ENCODE results near the gene MAPK10. TPM values are rescaled to one million over a fixed set of nuclear protein-coding genes. Genes with fewer than 3 reads are reported as not detected.
A peak's percentile ranks its signal among the peaks of the same experiment; 100 is the strongest.
"Not testable (repeated sequence)": the region's sequence is repeated elsewhere in the genome, so short reads cannot be mapped to it uniquely, and the experiment has no call there.

Gene MAPK10
- total and polyA plus RNA-seq, 9 of the 15 experiments (the other 6 are each of a cell fraction or from before 2014, with no cell fraction given): 0.10 to 0.53 (median 0.18) TPM; not detected in 4

- 6% methylated on average over 1 of the region's 1 CpG for WGBS (ENCODE audit: insufficient coverage, low coverage, missing lambda C conversion rate)
- Histone ChIP-seq H3K27ac (ENCODE audit: extremely low read depth, low read depth, low read length) (no peak overlapping the region), H3K36me3 (ENCODE audit: control insufficient read depth, insufficient read depth, low read length) (no peaks in the 10 kb centered on the region), H2AFZ (ENCODE audit: low read depth, low read length) (peak overlapping the region; percentile 69), H3K4me1 (replicated peaks in 1 of 2; ENCODE audit: control insufficient read depth in 2 of 2, insufficient read depth in 2 of 2, low read length in 2 of 2) (no peaks in the 10 kb centered on the region; a peak in 2 of 5 replicates), H4K20me1 (replicated peaks; ENCODE audit: control insufficient read depth, insufficient read depth, low read length) (no peaks in the 10 kb centered on the region), H3K4me2 (ENCODE audit: insufficient read depth, low read length) (no peak overlapping the region), H3K9me3 (replicated peaks; ENCODE audit: control insufficient read depth, insufficient read depth, low read depth, low read length) (no peaks in the 10 kb centered on the region), H3K27me3 (ENCODE audit: control insufficient read depth in 2 of 2, insufficient read depth in 2 of 2, low read length in 2 of 2) (no peaks in the 10 kb centered on the region), H3K9me1 (ENCODE audit: control insufficient read depth, insufficient read depth, low read length) (no peaks in the 10 kb centered on the region), H3K4me3 (no peak overlapping the region), H3K9ac (ENCODE audit: insufficient read depth in 1 of 2, low read depth in 2 of 2, low read length in 2 of 2) (no peak overlapping the region), H3K79me2 (ENCODE audit: control insufficient read depth, insufficient read depth, low read length) (no peaks in the 10 kb centered on the region)
- no TSS peak for BruUV-seq (replicated peaks)
- POLR2A ChIA-PET: no interaction called here
- intact Hi-C loops (cut with micrococcal nuclease) (no loop called here), in situ Hi-C loops (cut with MboI) (no loop called here)
- ATAC-seq (no peak), DNase-seq (ENCODE audit: extremely low read depth in 1 of 4, low spot score in 3 of 4) (no peak), FAIRE-seq (no peak)
- CTCF ChIA-PET (ENCODE audit: low intra/inter-chr PET ratio): no interaction called here
- TF ChIP-seq ZNF324 (CRISPR knock-in tag; IDR thresholded peaks at IDR 0.05) (no peak), MEF2D (tag; conservative IDR thresholded peaks at IDR 0.05; ENCODE audit: low read depth) (0 out of 2 replicates have a peak, but pooled peaks have one; percentile 23), DMBX1 (CRISPR knock-in tag; IDR thresholded peaks at IDR 0.05; ENCODE audit: borderline replicate concordance) (peak; percentile 71; the same call in 1 of the 2 replicates), GMEB1 (CRISPR knock-in tag; IDR thresholded peaks at IDR 0.05) (no peak), ZNF175 (CRISPR knock-in tag; IDR thresholded peaks at IDR 0.05; ENCODE audit: low read depth) (0 out of 2 replicates have a peak, but pooled peaks have one; percentile 3), PTTG1 (tag; IDR thresholded peaks at IDR 0.05; ENCODE audit: low read depth) (no peak), L3MBTL2 (IDR thresholded peaks at IDR 0.05) (peak; percentile 43)
- TF ChIP-seq, protein P1, sequence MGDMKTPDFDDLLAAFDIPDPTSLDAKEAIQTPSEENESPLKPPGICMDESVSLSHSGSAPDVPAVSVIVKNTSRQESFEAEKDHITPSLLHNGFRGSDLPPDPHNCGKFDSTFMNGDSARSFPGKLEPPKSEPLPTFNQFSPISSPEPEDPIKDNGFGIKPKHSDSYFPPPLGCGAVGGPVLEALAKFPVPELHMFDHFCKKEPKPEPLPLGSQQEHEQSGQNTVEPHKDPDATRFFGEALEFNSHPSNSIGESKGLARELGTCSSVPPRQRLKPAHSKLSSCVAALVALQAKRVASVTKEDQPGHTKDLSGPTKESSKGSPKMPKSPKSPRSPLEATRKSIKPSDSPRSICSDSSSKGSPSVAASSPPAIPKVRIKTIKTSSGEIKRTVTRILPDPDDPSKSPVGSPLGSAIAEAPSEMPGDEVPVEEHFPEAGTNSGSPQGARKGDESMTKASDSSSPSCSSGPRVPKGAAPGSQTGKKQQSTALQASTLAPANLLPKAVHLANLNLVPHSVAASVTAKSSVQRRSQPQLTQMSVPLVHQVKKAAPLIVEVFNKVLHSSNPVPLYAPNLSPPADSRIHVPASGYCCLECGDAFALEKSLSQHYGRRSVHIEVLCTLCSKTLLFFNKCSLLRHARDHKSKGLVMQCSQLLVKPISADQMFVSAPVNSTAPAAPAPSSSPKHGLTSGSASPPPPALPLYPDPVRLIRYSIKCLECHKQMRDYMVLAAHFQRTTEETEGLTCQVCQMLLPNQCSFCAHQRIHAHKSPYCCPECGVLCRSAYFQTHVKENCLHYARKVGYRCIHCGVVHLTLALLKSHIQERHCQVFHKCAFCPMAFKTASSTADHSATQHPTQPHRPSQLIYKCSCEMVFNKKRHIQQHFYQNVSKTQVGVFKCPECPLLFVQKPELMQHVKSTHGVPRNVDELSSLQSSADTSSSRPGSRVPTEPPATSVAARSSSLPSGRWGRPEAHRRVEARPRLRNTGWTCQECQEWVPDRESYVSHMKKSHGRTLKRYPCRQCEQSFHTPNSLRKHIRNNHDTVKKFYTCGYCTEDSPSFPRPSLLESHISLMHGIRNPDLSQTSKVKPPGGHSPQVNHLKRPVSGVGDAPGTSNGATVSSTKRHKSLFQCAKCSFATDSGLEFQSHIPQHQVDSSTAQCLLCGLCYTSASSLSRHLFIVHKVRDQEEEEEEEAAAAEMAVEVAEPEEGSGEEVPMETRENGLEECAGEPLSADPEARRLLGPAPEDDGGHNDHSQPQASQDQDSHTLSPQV (IDR thresholded peaks at IDR 0.05): peak; percentile 24; the same call in 1 of the 2 replicates
Measured at GRCh38 chr4:86089053-86089452, 270.8 kb downstream of the MAPK10 start.

- 0% methylated on average over 7 of the region's 15 CpGs for WGBS (ENCODE audit: insufficient coverage, low coverage, missing lambda C conversion rate)
Measured at GRCh38 chr4:86075796-86076195, 284.1 kb downstream of the MAPK10 start.

More at GRCh38 chr4:86075796-86076195, 284.1 kb downstream of the MAPK10 start:
- peak overlapping the region; percentile 33; the same call in 2 of the 3 replicates for H3K27ac ChIP-seq (ENCODE audit: extremely low read depth, low read depth, low read length)
- H3K9me1 ChIP-seq (ENCODE audit: control insufficient read depth, insufficient read depth, low read length); FAIRE-seq; H3K4me3 ChIP-seq; CTCF ChIA-PET (ENCODE audit: low intra/inter-chr PET ratio); BruUV-seq (replicated peaks); in situ Hi-C loops (cut with MboI); H3K9me3 ChIP-seq (replicated peaks; ENCODE audit: control insufficient read depth, insufficient read depth, low read depth, low read length); H4K20me1 ChIP-seq (replicated peaks; ENCODE audit: control insufficient read depth, insufficient read depth, low read length); H3K4me1 ChIP-seq (replicated peaks in 1 of 2; ENCODE audit: control insufficient read depth in 2 of 2, insufficient read depth in 2 of 2, low read length in 2 of 2); H3K27me3 ChIP-seq (ENCODE audit: control insufficient read depth in 2 of 2, insufficient read depth in 2 of 2, low read length in 2 of 2); H3K36me3 ChIP-seq (ENCODE audit: control insufficient read depth, insufficient read depth, low read length); POLR2A ChIA-PET; ATAC-seq; DNase-seq (ENCODE audit: extremely low read depth in 1 of 4, low spot score in 3 of 4); H3K79me2 ChIP-seq (ENCODE audit: control insufficient read depth, insufficient read depth, low read length); intact Hi-C loops (cut with micrococcal nuclease): not testable (repeated sequence)
- peak overlapping the region; percentile 17; the same call in 1 of the 2 replicates for H3K4me2 ChIP-seq (ENCODE audit: insufficient read depth, low read length)
- H3K9ac ChIP-seq (ENCODE audit: insufficient read depth in 1 of 2, low read depth in 2 of 2, low read length in 2 of 2): peak overlapping the region in 1 of 2 experiments; percentile 2; a peak in 1 of 4 replicates
- peak overlapping the region; percentile 64; the same call in 1 of the 2 replicates for H2AFZ ChIP-seq (ENCODE audit: low read depth, low read length)
